Panc1 (cell line): Measurements from ENCODE around the gene HEYL.

ENCODE experiments used
- CTCF ChIP-seq: fragments of 450-650 bp; IDR thresholded peaks from 2 replicates; pipeline ENCODE4 v1.5.1; 2017; ENCODE audit warnings: mild to moderate bottlenecking
- POLR2AphosphoS5 ChIP-seq: IDR thresholded peaks from 2 replicates; pipeline ENCODE4 v1.6.1; 2012; ENCODE audit warnings: mild to moderate bottlenecking, low read depth, low read length, moderate library complexity
- REST ChIP-seq, 2 experiments: IDR thresholded peaks; 2 replicates each; pipeline ENCODE4 v1.6.1; 2011 to 2012; ENCODE audit warnings: low read depth in 2 of 2, control low read depth in 1 of 2, low read length in 1 of 2, mild to moderate bottlenecking in 1 of 2, moderate library complexity in 1 of 2; ENCODE audit not compliant: insufficient read depth in 1 of 2
- SIN3A ChIP-seq: IDR thresholded peaks from 2 replicates; pipeline ENCODE4 v1.6.1; 2012; ENCODE audit warnings: low read depth, mild to moderate bottlenecking, low read length, moderate library complexity, borderline replicate concordance; ENCODE audit not compliant: insufficient read depth
- TCF7L2 ChIP-seq: IDR thresholded peaks from 2 replicates; pipeline ENCODE4 v1.6.1; 2011; ENCODE audit warnings: mild to moderate bottlenecking, low read depth, low read length, inconsistent platforms

GRCh38 chr1:39649636-39650185, 10.3 kb upstream of the HEYL start:
- TF ChIP-seq POLR2AphosphoS5, result no peak
- TF ChIP-seq REST (IDR thresholded peaks at IDR 0.05; ENCODE audit: insufficient read depth in 1 of 2, low read depth in 2 of 2, low read length in 1 of 2), result no peak
- no peak for TF ChIP-seq CTCF
- TF ChIP-seq SIN3A, result no peak
- no peak for TF ChIP-seq TCF7L2
